Activated naive CD8-positive, alpha-beta T cell treated with anti-CD3 and anti-CD28 coated beads, Interleukin-2, amount 10 ng/mL, durations not matched to agents 7 days and 5 days (primary cell): ENCODE measurements around the gene STEEP1. TPM values are rescaled to one million over a fixed set of nuclear protein-coding genes. Genes with fewer than 3 reads are reported as not detected.

ENCODE experiments used
- ATAC-seq: fragments of 150-1000 bp; cut with Tn5 transposase; one replicate; pipeline ENCODE4 v1.10.0; 2021; ENCODE audit warnings: low read depth, moderate library complexity
- POLR2A ChIA-PET: fragments of 350-600 bp; sonication (Branson Sonifier 250); formaldehyde crosslinking; loops from one replicate; lab custom pipeline; 2021; ENCODE audit warnings: antibody characterized with exemption; lab: Charles Lee
- DNase-seq: peaks from one replicate; pipeline ENCODE4 v3.0.0; 2021
- H3K27ac Mint-ChIP-seq: one replicate; pipeline ENCODE4 v1.8.0; 2022; ENCODE audit warnings: mild to moderate bottlenecking, mixed read lengths
- H3K27me3 Mint-ChIP-seq: one replicate; pipeline ENCODE4 v1.8.0; 2022; ENCODE audit warnings: mild to moderate bottlenecking, moderate library complexity, mixed read lengths
- H3K36me3 Mint-ChIP-seq: one replicate; pipeline ENCODE4 v1.8.0; 2021; ENCODE audit warnings: mild to moderate bottlenecking, mixed read lengths
- H3K4me1 Mint-ChIP-seq: one replicate; pipeline ENCODE4 v1.8.0; 2021; ENCODE audit warnings: mixed read lengths
- H3K4me3 Mint-ChIP-seq: one replicate; pipeline ENCODE4 v1.8.0; 2022; ENCODE audit warnings: mild to moderate bottlenecking, moderate library complexity, mixed read lengths
- H3K9me3 Mint-ChIP-seq: one replicate; pipeline ENCODE4 v1.8.0; 2021; ENCODE audit warnings: mixed read lengths
- total RNA-seq, 2 experiments: library from RNA; stranded (reverse); gene quantifications; one replicate each; pipeline ENCODE4 v1.2.3, GENCODE V29; 2021

The STEEP1 gene
- total RNA-seq, 2 experiments from 2014 or later = 19.6 to 19.9 TPM

- Mint-ChIP-seq H3K27me3 (peaks cover 4% of the 10 kb centered on the region), H3K27ac (no peak overlapping the region), H3K9me3 (no peaks in the 10 kb centered on the region), H3K4me1 (peaks cover 6% of the 10 kb centered on the region), H3K4me3 (no peak overlapping the region), H3K36me3 (no peaks in the 10 kb centered on the region)
- DNase-seq (no peak), ATAC-seq (no peak)
- POLR2A ChIA-PET = no interaction called here
These were observed 75.8 kb downstream of the STEEP1 start for GRCh38 chrX:119489212-119490074.

GRCh38 chrX:119488749-119489148 lies 76.5 kb downstream of the STEEP1 start:
- H3K4me1 Mint-ChIP-seq = peaks cover 6% of the 10 kb centered on the region
- peaks cover 4% of the 10 kb centered on the region for H3K27me3 Mint-ChIP-seq
- POLR2A ChIA-PET = no interaction called here
- DNase-seq (no peak), ATAC-seq (no peak)
- H3K4me3 Mint-ChIP-seq = no peak overlapping the region
- H3K36me3 Mint-ChIP-seq = no peaks in the 10 kb centered on the region
- no peak overlapping the region for H3K27ac Mint-ChIP-seq
- no peaks in the 10 kb centered on the region for H3K9me3 Mint-ChIP-seq

Other genes starting within 250 kb of the STEEP1 start
- gene SLC25A43, start 166.1 kb downstream of the STEEP1 start, total RNA-seq = 1 to 10 TPM; 7.2 to 7.3 TPM
- 100 to 1,000 TPM; 321 to 325 TPM for gene SLC25A5, start 97.0 kb downstream of the STEEP1 start, total RNA-seq
- gene UBE2A, start 9.2 kb upstream of the STEEP1 start, total RNA-seq = 10 to 100 TPM; 72.5 to 73.5 TPM
- 10 to 100 TPM; 14.3 to 14.4 TPM for gene NKRF, start 41.0 kb upstream of the STEEP1 start, total RNA-seq
- 100 to 1,000 TPM; 257 to 274 TPM for gene SEPTIN6, start 127.8 kb upstream of the STEEP1 start, total RNA-seq
- gene SOWAHD, start 193.2 kb upstream of the STEEP1 start, total RNA-seq = 1 to 10 TPM; 1.7 to 2.1 TPM
- 1,000 to 10,000 TPM; 2,169 to 2,323 TPM for gene RPL39, start 226.2 kb upstream of the STEEP1 start, total RNA-seq